Measurements from ENCODE around the gene LONRF2.

LONRF2 gene

DNA sequence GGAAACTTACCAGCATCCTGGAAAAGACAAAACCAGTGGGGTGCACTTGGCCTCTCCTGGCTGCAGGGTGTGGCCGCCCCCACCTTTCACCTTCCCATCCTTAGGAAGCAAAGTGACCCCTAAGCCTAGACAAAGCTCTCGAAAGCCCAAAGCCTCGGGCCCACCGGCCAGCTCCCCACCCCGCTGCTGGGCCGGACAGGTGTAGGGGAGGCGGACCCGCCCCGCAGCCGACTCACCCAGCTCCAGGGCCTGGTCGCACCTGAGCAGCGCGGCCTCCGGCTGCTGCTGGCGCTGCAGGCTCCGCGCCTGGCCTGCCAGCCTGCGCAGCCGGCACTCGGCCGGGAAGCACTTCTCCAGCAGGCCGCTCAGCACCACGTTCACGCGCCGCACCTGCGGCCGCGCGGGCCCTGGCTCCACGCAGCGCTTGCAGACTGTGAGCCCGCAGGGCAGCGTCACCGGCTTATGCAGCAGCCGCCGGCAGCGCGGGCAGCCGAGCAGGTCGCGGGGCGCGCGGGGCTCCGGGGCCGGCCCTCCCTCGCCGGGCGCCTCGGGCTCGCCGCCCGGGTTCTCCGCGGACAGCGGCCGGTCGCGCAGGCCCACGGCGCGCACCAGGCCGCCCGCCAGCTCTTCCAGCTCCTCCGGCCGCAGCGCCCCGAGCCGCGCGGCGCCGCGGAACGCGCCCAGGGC lies 979 bp downstream of the LONRF2 start:
- intact Hi-C loops (cut with micrococcal nuclease): no loop called here
- H3K9me3 Mint-ChIP-seq: peaks cover 24% of the 10 kb centered on the region

DNA sequence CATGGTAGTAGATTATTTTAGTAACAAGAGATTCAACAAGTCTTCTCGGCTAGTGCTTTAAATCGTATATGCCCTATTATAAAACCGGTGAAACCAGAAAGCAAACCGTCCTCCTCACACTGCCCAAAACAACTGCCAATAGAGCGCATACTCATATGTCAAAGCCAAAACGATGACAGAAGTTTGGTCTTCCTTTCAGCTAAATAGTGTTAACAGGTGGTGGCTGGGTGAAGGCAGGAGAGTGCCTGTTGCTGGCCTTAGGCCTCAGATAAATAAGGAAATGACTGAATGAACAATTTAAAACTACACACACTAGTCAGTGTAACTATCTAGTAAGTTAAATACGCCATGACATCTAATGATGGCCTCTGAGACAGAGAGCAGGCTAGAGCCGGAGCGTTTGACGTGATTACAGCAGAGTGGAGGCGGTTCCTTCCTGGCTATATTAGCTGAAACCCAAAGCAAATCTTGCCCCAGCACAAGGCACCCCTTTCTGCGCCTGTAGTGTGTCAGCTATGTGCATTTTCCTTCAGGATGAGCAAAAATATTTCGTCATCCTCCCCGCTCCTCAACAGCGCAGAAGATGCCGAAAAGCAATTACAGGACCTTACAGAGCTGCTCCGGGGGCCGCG lies 1.6 kb downstream of the LONRF2 start:
- Mint-ChIP-seq H3K9me3 (peaks cover 25% of the 10 kb centered on the region), H3K27me3 (peaks cover 70% of the 10 kb centered on the region), H3K4me1 (ENCODE audit: low read depth) (no peaks in the 10 kb centered on the region), H3K4me3 (no peak overlapping the region), H3K36me3 (ENCODE audit: low read depth) (peaks cover 5% of the 10 kb centered on the region), H3K27ac (no peak overlapping the region)
- intact Hi-C loops (cut with micrococcal nuclease): no loop called here

More for the DNA sequence above, 979 bp downstream of the LONRF2 start:
- Mint-ChIP-seq H3K4me3 (no peak overlapping the region), H3K4me1 (ENCODE audit: low read depth) (no peaks in the 10 kb centered on the region), H3K27me3 (peaks cover 74% of the 10 kb centered on the region), H3K27ac (no peak overlapping the region), H3K36me3 (ENCODE audit: low read depth) (peaks cover 5% of the 10 kb centered on the region)

DNA sequence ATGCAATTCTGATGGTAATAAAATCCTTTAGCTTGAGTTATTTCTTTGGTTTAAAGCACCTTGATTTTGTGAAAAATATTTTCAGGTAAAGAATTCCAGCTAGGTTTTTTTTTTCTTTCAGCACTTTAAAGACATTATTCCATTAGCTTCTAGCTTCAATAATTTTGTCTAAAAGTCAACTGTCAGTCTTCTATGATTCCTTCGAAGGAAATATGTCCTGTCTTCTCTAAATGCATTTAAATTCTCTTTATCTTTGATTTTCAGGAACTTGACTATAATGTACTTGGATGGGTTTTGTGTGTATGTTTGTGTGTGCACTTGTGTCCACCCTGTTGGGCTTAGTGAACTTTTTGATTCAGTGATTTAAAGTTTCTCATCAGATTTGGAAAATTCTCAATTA lies 4.7 kb downstream of the LONRF2 start:
- Mint-ChIP-seq H3K27ac (no peak overlapping the region), H3K27me3 (peaks cover 53% of the 10 kb centered on the region), H3K36me3 (ENCODE audit: low read depth) (peaks cover 5% of the 10 kb centered on the region), H3K4me3 (no peak overlapping the region), H3K9me3 (peaks cover 25% of the 10 kb centered on the region), H3K4me1 (ENCODE audit: low read depth) (no peaks in the 10 kb centered on the region)
- intact Hi-C loops (cut with micrococcal nuclease): no loop called here

DNA sequence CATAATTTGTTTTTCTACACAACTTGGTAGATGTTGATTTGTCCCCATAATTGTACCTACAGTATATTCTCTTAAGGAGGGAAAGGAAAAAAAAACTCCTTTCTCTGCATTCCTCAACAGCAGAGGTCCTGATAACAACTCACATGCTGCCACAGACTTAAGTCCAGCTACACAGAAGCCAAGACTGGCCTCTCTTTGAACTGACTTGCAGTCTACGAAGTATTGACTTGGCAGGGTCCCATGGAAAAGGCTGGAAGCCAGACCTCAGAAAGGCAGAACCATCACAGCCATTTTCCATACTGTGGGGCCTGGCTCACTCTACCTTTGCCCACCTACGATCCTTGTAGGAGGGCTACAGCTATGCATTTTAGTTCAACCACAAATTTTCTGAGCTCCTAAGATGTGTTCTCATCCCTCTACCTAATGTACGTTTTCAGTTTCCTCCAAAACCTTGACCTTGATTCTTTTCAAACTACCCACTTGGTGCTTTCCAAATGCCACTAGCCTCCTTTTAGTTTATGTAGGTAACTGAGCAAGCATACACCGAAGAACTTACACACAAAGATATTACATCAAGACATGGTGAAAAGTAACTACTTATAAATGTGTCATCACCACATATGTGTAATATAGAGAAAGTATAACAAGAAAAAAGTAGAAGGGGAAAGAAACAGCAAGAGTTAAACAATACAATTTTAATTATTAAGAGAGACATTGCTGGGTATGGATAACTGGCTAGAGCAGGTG lies 12.2 kb downstream of the LONRF2 start:
- intact Hi-C loops (cut with micrococcal nuclease): no loop called here
- Mint-ChIP-seq H3K36me3 (ENCODE audit: low read depth) (no peaks in the 10 kb centered on the region), H3K27ac (no peak overlapping the region), H3K4me1 (ENCODE audit: low read depth) (no peaks in the 10 kb centered on the region), H3K9me3 (no peaks in the 10 kb centered on the region), H3K4me3 (no peak overlapping the region), H3K27me3 (peaks cover 18% of the 10 kb centered on the region)

DNA sequence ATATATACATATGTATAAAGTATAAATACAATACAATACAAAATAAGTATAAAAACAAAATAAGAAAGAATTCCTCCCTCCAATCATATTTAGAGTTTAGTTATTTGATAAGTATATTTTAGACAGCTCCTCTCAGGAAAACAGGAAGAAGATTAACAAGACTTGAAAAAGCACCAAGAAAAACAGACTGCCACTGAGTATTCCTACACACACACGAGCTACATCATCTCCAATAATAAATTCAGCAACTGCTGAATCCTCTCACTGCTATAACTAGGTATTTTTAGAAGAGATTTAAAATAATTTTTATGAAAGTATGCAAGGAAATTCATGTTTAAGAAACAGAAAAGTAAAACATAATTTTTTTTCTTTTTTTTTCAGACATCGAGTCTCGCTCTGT lies 13.0 kb downstream of the LONRF2 start:
- intact Hi-C loops (cut with micrococcal nuclease): no loop called here
- Mint-ChIP-seq H3K4me3 (no peak overlapping the region), H3K27ac (no peak overlapping the region), H3K4me1 (ENCODE audit: low read depth) (no peaks in the 10 kb centered on the region), H3K9me3 (peaks cover 1% of the 10 kb centered on the region), H3K36me3 (ENCODE audit: low read depth) (no peaks in the 10 kb centered on the region), H3K27me3 (peaks cover 18% of the 10 kb centered on the region)

DNA sequence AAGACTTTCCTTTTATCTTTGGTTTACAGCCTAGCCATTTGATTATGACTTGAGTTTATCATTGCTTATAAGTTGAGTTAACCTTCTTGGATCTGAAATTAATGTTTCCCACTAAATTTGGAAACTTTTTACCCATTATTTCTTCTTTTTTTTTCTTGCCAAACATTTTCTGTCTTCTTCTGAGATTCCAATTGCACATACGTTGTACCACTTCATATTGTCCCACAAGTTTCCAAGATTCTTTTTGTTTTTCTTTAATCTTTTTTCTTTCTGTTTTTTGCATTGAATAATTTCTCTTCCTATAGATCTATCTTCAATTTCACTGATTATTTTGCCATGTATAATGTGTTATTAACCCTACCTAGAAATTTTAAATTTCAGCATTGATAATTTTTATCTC lies 18.6 kb downstream of the LONRF2 start:
- Mint-ChIP-seq H3K27ac (no peak overlapping the region), H3K9me3 (peaks cover 15% of the 10 kb centered on the region), H3K4me3 (no peak overlapping the region), H3K27me3 (peaks cover 3% of the 10 kb centered on the region), H3K36me3 (ENCODE audit: low read depth) (no peaks in the 10 kb centered on the region), H3K4me1 (ENCODE audit: low read depth) (no peaks in the 10 kb centered on the region)
- intact Hi-C loops (cut with micrococcal nuclease): no loop called here

DNA sequence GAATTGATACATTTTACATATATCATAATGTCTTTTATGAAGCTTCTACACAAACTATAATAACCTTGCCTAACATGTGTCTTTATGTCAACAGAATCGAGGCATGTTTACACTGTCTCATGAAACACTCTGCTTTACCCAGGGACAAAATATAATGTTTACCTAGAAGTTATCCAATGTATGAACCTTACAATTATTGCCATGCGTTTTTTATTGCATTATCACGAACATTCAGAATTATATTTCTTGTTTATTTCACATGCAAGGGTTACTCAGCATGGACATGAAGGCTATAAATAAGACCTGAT lies 19.8 kb downstream of the LONRF2 start:
- Mint-ChIP-seq H3K4me1 (ENCODE audit: low read depth) (no peaks in the 10 kb centered on the region), H3K36me3 (ENCODE audit: low read depth) (no peaks in the 10 kb centered on the region), H3K4me3 (no peak overlapping the region), H3K27ac (no peak overlapping the region), H3K27me3 (peaks cover 3% of the 10 kb centered on the region), H3K9me3 (peaks cover 15% of the 10 kb centered on the region)
- intact Hi-C loops (cut with micrococcal nuclease): no loop called here

DNA sequence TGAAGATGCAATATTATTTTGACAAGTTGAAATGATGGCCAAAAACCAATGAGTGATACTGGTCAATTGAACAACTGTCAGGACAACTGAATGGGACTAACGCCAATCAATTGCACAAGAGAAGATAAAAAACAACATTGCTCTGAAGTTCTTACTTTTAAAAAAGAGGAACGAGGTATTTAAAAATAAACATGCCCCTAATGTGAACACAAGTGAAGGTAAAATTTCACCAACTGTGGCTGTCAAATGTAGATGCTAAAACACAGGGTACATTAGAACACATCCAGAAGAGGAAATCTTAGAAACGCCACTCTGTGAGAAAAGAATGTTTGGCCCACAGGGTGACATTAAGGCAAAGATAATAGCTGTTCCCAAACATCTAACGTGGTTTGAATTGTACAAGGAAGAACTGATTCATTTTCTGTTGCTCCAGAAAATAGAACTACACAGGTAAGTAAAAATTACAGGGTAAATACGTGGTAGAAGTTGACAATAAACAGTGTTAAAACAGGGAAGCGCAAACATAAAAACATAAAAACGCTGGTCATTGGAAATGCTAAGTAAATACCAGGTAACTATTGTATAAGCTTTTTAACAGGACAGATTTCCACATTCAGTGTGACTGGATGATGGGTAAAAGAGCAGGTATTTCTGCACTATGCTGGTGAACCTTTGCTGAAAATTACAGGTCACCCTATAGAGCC lies 20.3 kb downstream of the LONRF2 start:
- H3K4me1 Mint-ChIP-seq (ENCODE audit: low read depth): no peaks in the 10 kb centered on the region
- peaks cover 15% of the 10 kb centered on the region for H3K9me3 Mint-ChIP-seq
- intact Hi-C loops (cut with micrococcal nuclease): no loop called here
- H3K36me3 Mint-ChIP-seq (ENCODE audit: low read depth): no peaks in the 10 kb centered on the region
- H3K27ac Mint-ChIP-seq: no peak overlapping the region
- no peak overlapping the region for H3K4me3 Mint-ChIP-seq
- H3K27me3 Mint-ChIP-seq: peaks cover 3% of the 10 kb centered on the region

DNA sequence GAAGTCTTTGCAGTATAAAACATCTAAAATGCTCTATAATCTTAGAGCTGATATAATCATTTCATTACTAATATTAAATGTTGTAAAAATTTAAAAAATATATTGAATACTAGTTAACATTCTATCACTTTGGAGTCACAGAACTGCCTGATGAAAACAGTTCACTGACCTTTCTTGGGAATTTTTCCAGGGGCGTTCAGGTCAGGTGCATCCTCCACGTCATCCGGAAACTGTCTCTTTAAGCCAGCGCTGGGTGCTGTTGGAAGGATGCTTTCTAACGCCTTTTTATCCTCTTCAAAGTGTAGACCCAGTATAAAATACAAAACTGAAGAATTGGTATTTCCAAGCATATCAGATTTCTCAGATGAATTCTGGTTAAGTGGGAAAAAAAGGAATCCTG lies 22.8 kb downstream of the LONRF2 start:
- H3K4me3 Mint-ChIP-seq: no peak overlapping the region
- H3K9me3 Mint-ChIP-seq: peaks cover 15% of the 10 kb centered on the region
- no peak overlapping the region for H3K27ac Mint-ChIP-seq
- H3K36me3 Mint-ChIP-seq (ENCODE audit: low read depth): no peaks in the 10 kb centered on the region
- no peaks in the 10 kb centered on the region for H3K4me1 Mint-ChIP-seq (ENCODE audit: low read depth)
- peaks cover 4% of the 10 kb centered on the region for H3K27me3 Mint-ChIP-seq
- intact Hi-C loops (cut with micrococcal nuclease): no loop called here

DNA sequence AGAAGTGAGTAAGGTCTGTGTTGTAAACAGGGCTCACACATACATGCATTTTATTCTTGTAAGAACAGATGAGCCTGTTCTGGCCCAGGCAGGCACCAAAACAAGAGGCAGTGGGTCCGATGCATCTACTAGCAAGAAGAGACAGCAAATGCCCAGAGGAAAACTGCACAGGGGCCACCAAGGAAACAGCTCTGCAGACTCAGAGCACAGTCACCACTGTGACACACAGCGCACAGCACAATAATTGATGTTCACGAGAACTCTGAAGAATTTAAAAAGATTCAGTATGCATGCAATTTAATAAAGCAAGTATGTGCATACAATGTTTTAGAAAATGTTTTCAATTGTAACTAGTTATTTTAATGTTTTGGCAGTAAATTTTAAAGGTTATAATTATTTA lies 24.8 kb downstream of the LONRF2 start:
- Mint-ChIP-seq H3K27me3 (peaks cover 7% of the 10 kb centered on the region), H3K9me3 (no peaks in the 10 kb centered on the region), H3K27ac (no peak overlapping the region), H3K4me1 (ENCODE audit: low read depth) (no peaks in the 10 kb centered on the region), H3K4me3 (no peak overlapping the region), H3K36me3 (ENCODE audit: low read depth) (no peaks in the 10 kb centered on the region)
- intact Hi-C loops (cut with micrococcal nuclease): no loop called here

DNA sequence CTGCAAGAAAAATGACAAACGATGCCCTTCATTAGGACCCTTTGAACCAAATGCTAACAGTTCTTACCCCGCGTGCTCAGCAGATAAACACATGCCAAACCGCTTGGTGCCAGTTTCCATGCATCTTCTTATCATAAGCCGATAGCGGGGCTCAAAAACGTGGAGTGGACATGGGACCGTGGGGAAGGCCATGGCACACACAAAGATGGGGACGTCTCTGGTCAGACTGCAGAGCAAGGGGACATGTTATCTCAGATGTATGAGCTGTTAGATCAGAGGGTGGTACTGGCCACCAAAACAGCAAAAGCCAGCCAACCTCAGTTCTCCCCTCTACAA lies 28.2 kb downstream of the LONRF2 start:
- intact Hi-C loops (cut with micrococcal nuclease): no loop called here
- Mint-ChIP-seq H3K27me3 (peaks cover 7% of the 10 kb centered on the region), H3K9me3 (no peaks in the 10 kb centered on the region), H3K36me3 (ENCODE audit: low read depth) (no peaks in the 10 kb centered on the region), H3K27ac (no peak overlapping the region), H3K4me1 (ENCODE audit: low read depth) (no peaks in the 10 kb centered on the region), H3K4me3 (no peak overlapping the region)

DNA sequence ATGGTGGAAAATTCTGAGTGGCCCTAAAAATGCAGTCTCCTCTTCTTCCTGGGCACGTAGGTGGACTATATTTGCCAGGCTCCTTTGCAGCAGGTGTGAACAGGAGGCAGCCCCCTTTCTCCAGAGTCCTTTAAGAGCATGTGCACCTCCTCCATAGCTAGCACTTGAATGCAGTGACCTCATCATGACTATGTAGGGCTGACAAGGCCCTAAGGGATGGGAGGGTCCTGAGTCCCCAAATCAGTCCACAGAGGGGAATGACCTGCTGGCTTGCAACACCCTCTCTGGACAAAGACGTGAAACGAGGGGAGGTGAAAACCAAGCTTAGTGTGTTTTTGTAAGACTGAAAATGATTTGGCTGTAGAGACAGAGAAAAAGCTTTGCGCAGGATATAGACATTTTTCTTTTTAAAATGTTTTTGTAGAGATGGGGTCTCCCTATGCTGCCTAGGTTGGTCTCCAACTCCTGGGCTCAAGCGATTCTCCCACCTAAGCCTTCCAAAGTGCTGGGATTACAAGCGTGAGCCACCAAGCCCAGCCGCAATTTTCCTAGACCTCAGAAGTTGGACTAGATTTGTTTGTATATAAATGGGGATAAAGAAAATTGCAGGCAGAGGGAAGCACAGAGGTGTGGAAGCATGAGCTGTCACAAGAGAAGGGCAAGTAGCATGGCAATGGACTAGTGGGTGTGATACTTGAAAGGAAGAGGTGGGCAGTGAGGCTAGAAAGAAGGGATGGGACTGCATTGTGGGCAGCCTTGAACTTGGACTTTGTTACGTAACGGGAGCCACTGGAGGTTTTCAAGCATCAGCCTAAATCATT lies 28.8 kb downstream of the LONRF2 start:
- Mint-ChIP-seq H3K9me3 (no peaks in the 10 kb centered on the region), H3K36me3 (ENCODE audit: low read depth) (no peaks in the 10 kb centered on the region), H3K4me3 (no peak overlapping the region), H3K4me1 (ENCODE audit: low read depth) (no peaks in the 10 kb centered on the region), H3K27ac (no peak overlapping the region), H3K27me3 (peaks cover 7% of the 10 kb centered on the region)
- intact Hi-C loops (cut with micrococcal nuclease): no loop called here

DNA sequence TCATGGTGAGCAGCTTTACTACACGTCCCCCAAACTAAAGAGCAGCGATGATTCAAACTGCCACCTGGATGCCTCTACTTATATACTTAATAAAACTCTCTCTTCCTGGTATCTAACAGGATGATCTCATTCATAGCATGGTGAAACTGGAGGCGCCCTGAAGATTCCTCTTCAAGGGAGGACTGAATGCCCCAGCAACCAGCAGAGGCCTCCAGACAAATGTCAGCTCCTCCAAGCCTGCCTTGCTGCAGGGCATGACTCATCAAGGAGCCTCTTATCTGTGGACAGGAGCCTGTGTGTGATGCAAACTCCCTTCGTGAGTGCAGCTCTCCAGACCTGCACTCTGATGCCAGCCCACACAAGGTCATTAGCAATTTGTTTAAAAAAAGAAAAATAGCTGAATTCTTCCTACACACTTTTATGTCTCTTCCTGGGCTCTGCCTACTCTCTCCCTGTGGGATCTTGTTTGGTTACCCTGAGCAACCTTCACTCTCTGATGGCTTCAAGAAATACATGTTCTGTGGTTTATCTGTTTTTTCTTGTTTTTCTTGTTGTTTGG lies 30.2 kb downstream of the LONRF2 start:
- Mint-ChIP-seq H3K27ac (no peak overlapping the region), H3K27me3 (peaks cover 7% of the 10 kb centered on the region), H3K4me1 (ENCODE audit: low read depth) (no peaks in the 10 kb centered on the region), H3K36me3 (ENCODE audit: low read depth) (no peaks in the 10 kb centered on the region), H3K4me3 (no peak overlapping the region), H3K9me3 (no peaks in the 10 kb centered on the region)
- intact Hi-C loops (cut with micrococcal nuclease): no loop called here

Measured in dendritic cell treated with granulocyte-macrophage colony-stimulating factor and Interleukin-4, amounts not matched to agents 40 ng/mL and 50 ng/mL, for 4 days (primary cell).